ENCODE measurements around the gene ANKS1A.

Gene ANKS1A

GRCh38 chr6:35014341-35014740 lies 125.3 kb downstream of the ANKS1A start:
- Histone ChIP-seq H3K9ac (ENCODE audit: low read depth, low read length, poor library complexity, severe bottlenecking) (no peak overlapping the region), H3F3A (ENCODE audit: low read depth) (no peaks in the 10 kb centered on the region), H3K4me2 (ENCODE audit: low read depth, low read length, poor library complexity, severe bottlenecking) (no peak overlapping the region), H3K4me1 (ENCODE audit: insufficient read depth, low read length, poor library complexity, severe bottlenecking) (peaks cover 14% of the 10 kb centered on the region), H4K20me1 (ENCODE audit: insufficient read depth, low read length, poor library complexity, severe bottlenecking) (no peaks in the 10 kb centered on the region), H2AFZ (ENCODE audit: low read length) (no peak overlapping the region), H3K9me3 (ENCODE audit: insufficient read depth, low read depth, low read length) (no peaks in the 10 kb centered on the region), H3K4me3 (ENCODE audit: low read length, poor library complexity, severe bottlenecking) (no peak overlapping the region), H3K9me2 (replicated peaks; ENCODE audit: low read depth, low read length) (no peaks in the 10 kb centered on the region), H3K27me3 (ENCODE audit: insufficient read depth, low read length, poor library complexity, severe bottlenecking) (no peaks in the 10 kb centered on the region), H3K79me2 (ENCODE audit: insufficient read depth, low read length) (no peaks in the 10 kb centered on the region), H3K36me3 (ENCODE audit: insufficient read depth, low read length) (peaks cover 15% of the 10 kb centered on the region; the same call in 1 of the 2 replicates)
- TF ChIP-seq EZH2phosphoT487 (IDR thresholded peaks at IDR 0.05; ENCODE audit: borderline replicate concordance) (no peak), CTCF (conservative IDR thresholded peaks at IDR 0.05; ENCODE audit: low read length) (no peak)

GRCh38 chr6:35014786-35015185 lies 125.7 kb downstream of the ANKS1A start:
- Histone ChIP-seq H3K9me3 (ENCODE audit: insufficient read depth, low read depth, low read length) (no peaks in the 10 kb centered on the region), H3K4me2 (ENCODE audit: low read depth, low read length, poor library complexity, severe bottlenecking) (no peak overlapping the region), H3K9ac (ENCODE audit: low read depth, low read length, poor library complexity, severe bottlenecking) (no peak overlapping the region), H3K79me2 (ENCODE audit: insufficient read depth, low read length) (no peaks in the 10 kb centered on the region), H3K36me3 (ENCODE audit: insufficient read depth, low read length) (peaks cover 15% of the 10 kb centered on the region; the same call in 1 of the 2 replicates), H3F3A (ENCODE audit: low read depth) (no peaks in the 10 kb centered on the region), H4K20me1 (ENCODE audit: insufficient read depth, low read length, poor library complexity, severe bottlenecking) (no peaks in the 10 kb centered on the region), H3K4me1 (ENCODE audit: insufficient read depth, low read length, poor library complexity, severe bottlenecking) (peaks cover 14% of the 10 kb centered on the region), H3K9me2 (replicated peaks; ENCODE audit: low read depth, low read length) (no peaks in the 10 kb centered on the region), H3K27me3 (ENCODE audit: insufficient read depth, low read length, poor library complexity, severe bottlenecking) (no peaks in the 10 kb centered on the region), H2AFZ (ENCODE audit: low read length) (no peak overlapping the region), H3K4me3 (ENCODE audit: low read length, poor library complexity, severe bottlenecking) (no peak overlapping the region)
- TF ChIP-seq EZH2phosphoT487 (IDR thresholded peaks at IDR 0.05; ENCODE audit: borderline replicate concordance), result no peak
- no peak for TF ChIP-seq CTCF (conservative IDR thresholded peaks at IDR 0.05; ENCODE audit: low read length)

- no peaks in the 10 kb centered on the region for H3K27me3 ChIP-seq (ENCODE audit: insufficient read depth, low read length, poor library complexity, severe bottlenecking)
- H3F3A ChIP-seq (ENCODE audit: low read depth), result no peaks in the 10 kb centered on the region
- H4K20me1 ChIP-seq (ENCODE audit: insufficient read depth, low read length, poor library complexity, severe bottlenecking), result no peaks in the 10 kb centered on the region
- H3K9ac ChIP-seq (ENCODE audit: low read depth, low read length, poor library complexity, severe bottlenecking), result no peak overlapping the region
- peaks cover 15% of the 10 kb centered on the region; the same call in 1 of the 2 replicates for H3K36me3 ChIP-seq (ENCODE audit: insufficient read depth, low read length)
- TF ChIP-seq EZH2phosphoT487 (IDR thresholded peaks at IDR 0.05; ENCODE audit: borderline replicate concordance) (no peak), CTCF (conservative IDR thresholded peaks at IDR 0.05; ENCODE audit: low read length) (no peak)
- H3K4me2 ChIP-seq (ENCODE audit: low read depth, low read length, poor library complexity, severe bottlenecking), result no peak overlapping the region
- H2AFZ ChIP-seq (ENCODE audit: low read length), result no peak overlapping the region
- no peak overlapping the region for H3K4me3 ChIP-seq (ENCODE audit: low read length, poor library complexity, severe bottlenecking)
- no peaks in the 10 kb centered on the region for H3K79me2 ChIP-seq (ENCODE audit: insufficient read depth, low read length)
- H3K9me2 ChIP-seq (replicated peaks; ENCODE audit: low read depth, low read length), result no peaks in the 10 kb centered on the region
- H3K9me3 ChIP-seq (ENCODE audit: insufficient read depth, low read depth, low read length), result no peaks in the 10 kb centered on the region
- H3K4me1 ChIP-seq (ENCODE audit: insufficient read depth, low read length, poor library complexity, severe bottlenecking), result peaks cover 14% of the 10 kb centered on the region
Measured at GRCh38 chr6:35015476-35015875, 126.4 kb downstream of the ANKS1A start.

All from Loucy (cell line).